ENCODE data around the gene FTO. TPM values are rescaled to one million over a fixed set of nuclear protein-coding genes. Genes with fewer than 3 reads are reported as not detected.

FTO gene
- polyA plus RNA-seq, 2 of the 4 experiments (the other 2 are of a cell fraction) = 48.7 to 101 TPM

DNA sequence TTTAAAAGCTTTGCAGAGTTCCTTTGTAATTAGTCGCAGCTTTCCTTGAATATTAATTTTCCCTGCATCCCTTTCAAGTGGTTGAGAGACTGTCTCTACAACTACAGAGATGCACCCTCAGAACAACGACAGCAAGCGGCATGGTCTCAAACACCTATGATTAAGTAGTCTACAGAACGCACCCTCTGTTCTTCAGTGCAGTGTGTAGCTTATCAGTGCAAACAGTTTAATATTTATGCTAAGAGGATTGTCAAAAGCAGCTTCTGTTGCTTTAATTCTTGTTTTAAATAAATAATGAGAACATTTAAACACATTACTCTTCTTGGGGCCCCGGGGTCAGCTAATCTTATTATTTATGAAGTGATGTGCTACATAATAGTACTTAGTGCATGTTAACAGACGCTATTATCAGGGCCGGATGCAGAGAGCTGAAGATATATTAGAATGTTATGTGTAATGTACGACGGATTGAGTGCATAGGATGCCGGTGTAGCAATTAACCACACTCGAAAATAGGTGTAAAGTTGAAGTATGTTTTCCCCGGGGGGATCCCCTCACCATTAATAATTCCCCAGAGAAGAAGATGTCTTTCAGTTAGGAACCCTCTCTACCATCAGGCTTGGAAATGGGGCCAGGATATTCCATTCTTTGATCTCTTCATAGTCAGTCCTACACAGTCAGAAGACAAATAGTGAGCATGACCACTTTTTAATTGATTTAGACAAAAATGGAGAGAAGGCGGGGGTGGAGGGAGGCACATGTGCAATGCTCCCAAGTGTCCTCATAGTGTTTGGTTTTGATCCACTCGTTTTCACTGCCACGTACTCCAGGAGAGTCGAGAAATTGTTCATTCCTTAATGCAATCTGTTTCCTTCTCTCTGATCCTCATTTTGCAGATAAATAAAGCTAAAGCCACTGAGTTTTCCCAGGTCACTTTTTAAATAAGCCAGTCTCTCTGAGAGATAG, 406.3 kb downstream of the FTO start (continued):
- TF ChIP-seq ESRRA (IDR thresholded peaks at IDR 0.05; ENCODE audit: borderline replicate concordance, low read length) = no peak

DNA sequence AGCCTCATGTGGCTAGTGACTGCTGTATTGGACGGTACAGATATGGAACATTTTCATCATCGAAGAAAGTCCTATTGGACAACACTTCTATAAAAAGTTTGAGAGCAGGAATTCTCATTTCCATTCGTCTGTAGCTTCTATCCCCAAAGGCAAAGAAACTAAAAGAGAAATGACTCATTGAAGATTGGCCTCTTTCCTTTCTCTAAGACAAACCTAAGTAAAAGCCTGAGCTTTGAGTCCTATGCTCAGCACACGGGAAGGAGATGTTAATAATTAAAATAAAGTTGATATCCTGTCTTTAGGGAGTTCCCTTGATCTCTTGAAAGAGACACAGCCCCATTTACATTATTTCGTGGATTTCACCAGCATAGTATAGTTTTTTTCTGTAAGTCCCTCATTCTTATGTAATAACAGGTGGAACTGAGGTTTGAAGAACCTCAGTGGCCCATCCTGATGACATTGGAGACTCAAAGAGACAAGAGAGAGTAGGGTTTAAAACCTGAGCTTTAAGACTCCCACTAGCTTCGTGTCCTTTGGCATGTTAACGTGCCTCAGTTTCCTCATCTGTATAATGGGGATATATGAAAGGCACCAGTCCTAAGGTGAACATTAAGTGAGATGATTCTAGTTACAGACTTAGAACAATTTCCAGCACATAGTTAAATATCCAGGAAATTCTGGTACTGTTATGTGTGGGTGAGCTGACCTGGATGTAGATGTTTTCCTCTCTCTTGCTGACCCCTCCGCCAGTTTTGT, 408.7 kb downstream of the FTO start:
- DNase-seq (ENCODE audit: low read depth in 1 of 2, low spot score in 1 of 2) (no peak), ATAC-seq (no peak), FAIRE-seq (no peak)
- 74% methylated on average over 8 of the region's 8 CpGs for WGBS (ENCODE audit: missing lambda C conversion rate)
- H3K4me1 ChIP-seq = 0 out of 3 replicates have a peak, but pooled peaks cover under 1% of the 10 kb centered on the region
- H3K9me3 ChIP-seq = no peaks in the 10 kb centered on the region
- POLR2A ChIA-PET = no interaction called here
- CTCF ChIA-PET = no interaction called here
- no peak overlapping the region for H3K4me3 ChIP-seq
- no peak overlapping the region for H3K4me2 ChIP-seq
- no peak overlapping the region for H3K27ac ChIP-seq
- TF ChIP-seq HES2 (IDR thresholded peaks at IDR 0.05) = no peak
- no peak for TF ChIP-seq KDM1A (IDR thresholded peaks at IDR 0.05; ENCODE audit: low read depth)
- no peak for TF ChIP-seq MAFK (IDR thresholded peaks at IDR 0.05; ENCODE audit: partially characterized antibody)
- TF ChIP-seq PHF8 (IDR thresholded peaks at IDR 0.05; ENCODE audit: borderline replicate concordance, low read depth) = no peak
- TF ChIP-seq EHMT2 (IDR thresholded peaks at IDR 0.05; ENCODE audit: low read depth) = no peak
- TF ChIP-seq HDAC2 (IDR thresholded peaks at IDR 0.05) = no peak
- TF ChIP-seq, protein P1, sequence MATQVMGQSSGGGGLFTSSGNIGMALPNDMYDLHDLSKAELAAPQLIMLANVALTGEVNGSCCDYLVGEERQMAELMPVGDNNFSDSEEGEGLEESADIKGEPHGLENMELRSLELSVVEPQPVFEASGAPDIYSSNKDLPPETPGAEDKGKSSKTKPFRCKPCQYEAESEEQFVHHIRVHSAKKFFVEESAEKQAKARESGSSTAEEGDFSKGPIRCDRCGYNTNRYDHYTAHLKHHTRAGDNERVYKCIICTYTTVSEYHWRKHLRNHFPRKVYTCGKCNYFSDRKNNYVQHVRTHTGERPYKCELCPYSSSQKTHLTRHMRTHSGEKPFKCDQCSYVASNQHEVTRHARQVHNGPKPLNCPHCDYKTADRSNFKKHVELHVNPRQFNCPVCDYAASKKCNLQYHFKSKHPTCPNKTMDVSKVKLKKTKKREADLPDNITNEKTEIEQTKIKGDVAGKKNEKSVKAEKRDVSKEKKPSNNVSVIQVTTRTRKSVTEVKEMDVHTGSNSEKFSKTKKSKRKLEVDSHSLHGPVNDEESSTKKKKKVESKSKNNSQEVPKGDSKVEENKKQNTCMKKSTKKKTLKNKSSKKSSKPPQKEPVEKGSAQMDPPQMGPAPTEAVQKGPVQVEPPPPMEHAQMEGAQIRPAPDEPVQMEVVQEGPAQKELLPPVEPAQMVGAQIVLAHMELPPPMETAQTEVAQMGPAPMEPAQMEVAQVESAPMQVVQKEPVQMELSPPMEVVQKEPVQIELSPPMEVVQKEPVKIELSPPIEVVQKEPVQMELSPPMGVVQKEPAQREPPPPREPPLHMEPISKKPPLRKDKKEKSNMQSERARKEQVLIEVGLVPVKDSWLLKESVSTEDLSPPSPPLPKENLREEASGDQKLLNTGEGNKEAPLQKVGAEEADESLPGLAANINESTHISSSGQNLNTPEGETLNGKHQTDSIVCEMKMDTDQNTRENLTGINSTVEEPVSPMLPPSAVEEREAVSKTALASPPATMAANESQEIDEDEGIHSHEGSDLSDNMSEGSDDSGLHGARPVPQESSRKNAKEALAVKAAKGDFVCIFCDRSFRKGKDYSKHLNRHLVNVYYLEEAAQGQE (IDR thresholded peaks at IDR 0.05) = no peak
- TF ChIP-seq RAD21 (conservative IDR thresholded peaks at IDR 0.05 in 1 of 2, IDR thresholded peaks at IDR 0.05 in 1 of 2) = no peak
- TF ChIP-seq HOXB13 (CRISPR knock-in tag; IDR thresholded peaks at IDR 0.05; ENCODE audit: low read depth) = no peak
- TF ChIP-seq GATA3 (IDR thresholded peaks at IDR 0.05; ENCODE audit: borderline replicate concordance) = no peak
- TF ChIP-seq HOXA7 (CRISPR knock-in tag; IDR thresholded peaks at IDR 0.05) = no peak
- TF ChIP-seq ZC3H11A (IDR thresholded peaks at IDR 0.05) = no peak
- no peak for TF ChIP-seq POLR2AphosphoS2 (conservative IDR thresholded peaks at IDR 0.05; ENCODE audit: low read length)
- no peak for TF ChIP-seq JUN (IDR thresholded peaks at IDR 0.05)
- TF ChIP-seq, protein P2, sequence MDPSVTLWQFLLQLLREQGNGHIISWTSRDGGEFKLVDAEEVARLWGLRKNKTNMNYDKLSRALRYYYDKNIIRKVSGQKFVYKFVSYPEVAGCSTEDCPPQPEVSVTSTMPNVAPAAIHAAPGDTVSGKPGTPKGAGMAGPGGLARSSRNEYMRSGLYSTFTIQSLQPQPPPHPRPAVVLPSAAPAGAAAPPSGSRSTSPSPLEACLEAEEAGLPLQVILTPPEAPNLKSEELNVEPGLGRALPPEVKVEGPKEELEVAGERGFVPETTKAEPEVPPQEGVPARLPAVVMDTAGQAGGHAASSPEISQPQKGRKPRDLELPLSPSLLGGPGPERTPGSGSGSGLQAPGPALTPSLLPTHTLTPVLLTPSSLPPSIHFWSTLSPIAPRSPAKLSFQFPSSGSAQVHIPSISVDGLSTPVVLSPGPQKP (IDR thresholded peaks at IDR 0.05; ENCODE audit: low read depth, low read length) = no peak

DNA sequence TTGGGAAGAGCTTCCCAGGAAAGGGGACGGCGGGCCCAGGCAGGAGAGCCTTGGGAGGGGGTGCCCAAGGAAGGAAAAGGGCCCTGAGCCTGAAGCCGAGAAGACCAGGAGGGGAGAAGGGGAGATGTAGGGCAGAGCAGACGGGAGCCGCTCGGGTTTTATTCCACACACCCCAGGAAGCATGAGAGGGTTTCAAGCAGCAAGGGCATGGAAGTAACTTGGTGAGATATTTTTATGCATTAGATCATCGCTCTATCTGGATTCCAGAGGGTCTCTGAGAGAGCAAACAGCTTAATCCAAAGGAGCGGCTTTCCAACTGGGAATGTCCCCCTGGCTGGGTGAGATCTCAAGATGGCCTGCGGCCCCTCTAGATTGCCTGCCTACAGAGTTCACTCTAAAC, 411.6 kb downstream of the FTO start:
- Histone ChIP-seq H3K4me3 (no peak overlapping the region), H3K4me1 (no peaks in the 10 kb centered on the region), H3K27ac (no peak overlapping the region), H3K4me2 (no peak overlapping the region), H3K9me3 (no peaks in the 10 kb centered on the region)
- no peak for DNase-seq (ENCODE audit: low read depth in 1 of 2, low spot score in 1 of 2)
- POLR2A ChIA-PET = no interaction called here
- 94% methylated on average over 9 of the region's 9 CpGs for WGBS (ENCODE audit: missing lambda C conversion rate)
- CTCF ChIA-PET = interaction anchor here (1.3 kb wide), 1 partner anchor 14 kb away, joined by 4 read pairs; no protein-coding TSS in a partner anchor
- FAIRE-seq = no peak
- no peak for ATAC-seq
- TF ChIP-seq SMC3 (IDR thresholded peaks at IDR 0.05) (no peak), HOXB5 (CRISPR knock-in tag; IDR thresholded peaks at IDR 0.05) (no peak), ATOH8 (CRISPR knock-in tag; IDR thresholded peaks at IDR 0.05; ENCODE audit: low read depth) (no peak), RAD21 (conservative IDR thresholded peaks at IDR 0.05 in 1 of 2, IDR thresholded peaks at IDR 0.05 in 1 of 2) (no peak), MYC (IDR thresholded peaks at IDR 0.05; ENCODE audit: borderline replicate concordance, low read length) (no peak), HOXB13 (CRISPR knock-in tag; IDR thresholded peaks at IDR 0.05; ENCODE audit: low read depth) (no peak), ZFP36 (IDR thresholded peaks at IDR 0.05; ENCODE audit: borderline replicate concordance, partially characterized antibody) (no peak), MAZ (IDR thresholded peaks at IDR 0.05; ENCODE audit: borderline replicate concordance, low read depth, low read length) (no peak), TP53 (CRISPR knock-in tag; IDR thresholded peaks at IDR 0.05) (no peak), RCOR1 (IDR thresholded peaks at IDR 0.05; ENCODE audit: low read depth, low read length) (no peak)
- TF ChIP-seq, protein P3, sequence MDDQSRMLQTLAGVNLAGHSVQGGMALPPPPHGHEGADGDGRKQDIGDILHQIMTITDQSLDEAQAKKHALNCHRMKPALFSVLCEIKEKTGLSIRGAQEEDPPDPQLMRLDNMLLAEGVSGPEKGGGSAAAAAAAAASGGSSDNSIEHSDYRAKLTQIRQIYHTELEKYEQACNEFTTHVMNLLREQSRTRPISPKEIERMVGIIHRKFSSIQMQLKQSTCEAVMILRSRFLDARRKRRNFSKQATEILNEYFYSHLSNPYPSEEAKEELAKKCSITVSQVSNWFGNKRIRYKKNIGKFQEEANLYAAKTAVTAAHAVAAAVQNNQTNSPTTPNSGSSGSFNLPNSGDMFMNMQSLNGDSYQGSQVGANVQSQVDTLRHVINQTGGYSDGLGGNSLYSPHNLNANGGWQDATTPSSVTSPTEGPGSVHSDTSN (IDR thresholded peaks at IDR 0.05) = no peak

Data from A549 (cell line).